ENCODE measurements around the gene CCDC7.

CCDC7 gene

DNA sequence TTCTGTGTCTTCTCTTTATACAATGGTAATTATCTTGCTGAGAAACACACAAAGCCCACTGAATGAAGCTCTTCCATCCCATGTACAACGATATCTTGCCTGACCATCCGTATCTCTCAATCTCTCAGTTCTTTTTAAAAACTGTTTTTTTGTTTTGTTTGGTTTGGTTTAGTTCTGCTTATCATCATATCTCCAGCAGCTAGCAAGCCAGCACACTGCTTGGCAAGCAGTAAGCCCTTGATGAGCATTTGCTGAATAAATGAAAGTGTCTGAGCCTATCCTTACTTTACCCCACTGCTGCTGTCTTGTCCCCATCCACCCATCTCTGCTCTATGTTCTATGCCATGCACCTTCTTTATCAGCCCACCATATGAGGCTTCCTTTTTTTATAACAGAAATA is 477.9 kb downstream of the CCDC7 start:
- no peak for DNase-seq (ENCODE audit: extremely low read depth in 1 of 2, low read depth in 1 of 2)

Measured in activated CD8-positive, alpha-beta memory T cell treated with anti-CD3 and anti-CD28 coated beads for 1 hour (primary cell).